ENCODE data around the gene PSMD7. TPM values are rescaled to one million over a fixed set of nuclear protein-coding genes. Genes with fewer than 3 reads are reported as not detected.
"Not testable (repeated sequence)": the region's sequence is repeated elsewhere in the genome, so short reads cannot be mapped to it uniquely, and the experiment has no call there.

Gene PSMD7
- total RNA-seq, 1 donor from 2014 or later = 59.7 TPM

DNA sequence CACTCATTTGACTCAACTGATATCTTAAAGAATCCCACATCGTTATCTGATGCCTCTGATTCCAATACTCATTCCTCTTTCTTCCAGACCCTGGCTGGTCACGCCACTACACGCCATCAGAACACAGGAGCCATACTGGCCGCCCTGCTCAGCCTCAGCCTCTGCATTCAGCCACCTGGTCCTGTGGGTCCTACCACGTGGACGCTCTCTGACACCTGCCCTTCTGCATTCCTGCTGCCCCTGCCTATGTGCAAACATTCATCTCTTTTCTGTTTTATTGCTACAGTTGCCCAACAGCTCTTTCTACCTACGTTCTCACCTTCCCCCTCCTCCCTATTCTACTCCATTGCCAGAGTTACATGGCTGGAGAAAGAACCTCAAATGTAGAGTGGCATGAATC, 18.4 kb downstream of the PSMD7 start:
- Histone ChIP-seq H3K27ac (no peak overlapping the region), H3K27me3 (no peaks in the 10 kb centered on the region), H3K36me3 (no peaks in the 10 kb centered on the region), H3K4me3 (no peak overlapping the region), H3K4me1 (no peaks in the 10 kb centered on the region), H3K9me3 (no peaks in the 10 kb centered on the region)
- intact Hi-C loops (cut with DNase I) = no loop called here
- no peak for ATAC-seq
- no peak for DNase-seq
- TF ChIP-seq, protein P1, sequence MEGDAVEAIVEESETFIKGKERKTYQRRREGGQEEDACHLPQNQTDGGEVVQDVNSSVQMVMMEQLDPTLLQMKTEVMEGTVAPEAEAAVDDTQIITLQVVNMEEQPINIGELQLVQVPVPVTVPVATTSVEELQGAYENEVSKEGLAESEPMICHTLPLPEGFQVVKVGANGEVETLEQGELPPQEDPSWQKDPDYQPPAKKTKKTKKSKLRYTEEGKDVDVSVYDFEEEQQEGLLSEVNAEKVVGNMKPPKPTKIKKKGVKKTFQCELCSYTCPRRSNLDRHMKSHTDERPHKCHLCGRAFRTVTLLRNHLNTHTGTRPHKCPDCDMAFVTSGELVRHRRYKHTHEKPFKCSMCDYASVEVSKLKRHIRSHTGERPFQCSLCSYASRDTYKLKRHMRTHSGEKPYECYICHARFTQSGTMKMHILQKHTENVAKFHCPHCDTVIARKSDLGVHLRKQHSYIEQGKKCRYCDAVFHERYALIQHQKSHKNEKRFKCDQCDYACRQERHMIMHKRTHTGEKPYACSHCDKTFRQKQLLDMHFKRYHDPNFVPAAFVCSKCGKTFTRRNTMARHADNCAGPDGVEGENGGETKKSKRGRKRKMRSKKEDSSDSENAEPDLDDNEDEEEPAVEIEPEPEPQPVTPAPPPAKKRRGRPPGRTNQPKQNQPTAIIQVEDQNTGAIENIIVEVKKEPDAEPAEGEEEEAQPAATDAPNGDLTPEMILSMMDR (IDR thresholded peaks at IDR 0.05) = no peak

- TF ChIP-seq, protein P1 (IDR thresholded peaks at IDR 0.05) = no peak
- Histone ChIP-seq H3K27me3 (no peaks in the 10 kb centered on the region), H3K4me3 (no peak overlapping the region), H3K27ac (no peak overlapping the region), H3K36me3 (peaks cover 6% of the 10 kb centered on the region), H3K4me1 (no peaks in the 10 kb centered on the region), H3K9me3 (no peaks in the 10 kb centered on the region)
- DNase-seq = no peak
- intact Hi-C loops (cut with DNase I) = no loop called here
- no peak for ATAC-seq
Observed at GRCh38 chr16:74320707-74321106, 24.1 kb downstream of the PSMD7 start.

GRCh38 chr16:74321356-74321755, 24.7 kb downstream of the PSMD7 start:
- DNase-seq (no peak), ATAC-seq (peak; percentile 72)
- no peak overlapping the region for H3K4me3 ChIP-seq
- TF ChIP-seq, protein P1 (IDR thresholded peaks at IDR 0.05) = no peak
- H3K9me3 ChIP-seq = no peaks in the 10 kb centered on the region
- no peaks in the 10 kb centered on the region for H3K27me3 ChIP-seq
- no peak overlapping the region for H3K27ac ChIP-seq
- peaks cover 12% of the 10 kb centered on the region for H3K36me3 ChIP-seq
- no peaks in the 10 kb centered on the region for H3K4me1 ChIP-seq
- intact Hi-C loops (cut with DNase I) = no loop called here

GRCh38 chr16:74322301-74322710, 25.7 kb downstream of the PSMD7 start:
- ATAC-seq = no peak
- Histone ChIP-seq H3K4me3 (no peak overlapping the region), H3K9me3 (no peaks in the 10 kb centered on the region)

GRCh38 chr16:74324777-74325176, 28.2 kb downstream of the PSMD7 start:
- H3K9me3 ChIP-seq; intact Hi-C loops (cut with DNase I); ATAC-seq; H3K27me3 ChIP-seq; H3K4me1 ChIP-seq; H3K27ac ChIP-seq; DNase-seq; H3K4me3 ChIP-seq: not testable (repeated sequence)
- peaks cover 36% of the 10 kb centered on the region for H3K36me3 ChIP-seq

More at GRCh38 chr16:74322301-74322710, 25.7 kb downstream of the PSMD7 start:
- H3K36me3 ChIP-seq = peaks cover 22% of the 10 kb centered on the region
- no peaks in the 10 kb centered on the region for H3K27me3 ChIP-seq
- TF ChIP-seq, protein P1 (IDR thresholded peaks at IDR 0.05) = no peak
- intact Hi-C loops (cut with DNase I) = no loop called here
- no peak for DNase-seq
- no peaks in the 10 kb centered on the region for H3K4me1 ChIP-seq
- H3K27ac ChIP-seq = peak overlapping the region; percentile 3

GRCh38 chr16:74325641-74326040, 29.0 kb downstream of the PSMD7 start:
- peaks cover 43% of the 10 kb centered on the region for H3K36me3 ChIP-seq
- ATAC-seq (no peak), DNase-seq (no peak)
- H3K9me3 ChIP-seq = no peaks in the 10 kb centered on the region
- H3K4me1 ChIP-seq = no peaks in the 10 kb centered on the region
- no peak overlapping the region for H3K27ac ChIP-seq
- no peaks in the 10 kb centered on the region for H3K27me3 ChIP-seq
- TF ChIP-seq, protein P1 (IDR thresholded peaks at IDR 0.05) = no peak
- intact Hi-C loops (cut with DNase I) = no loop called here
- no peak overlapping the region for H3K4me3 ChIP-seq

- H3K36me3 ChIP-seq = peaks cover 66% of the 10 kb centered on the region
Observed at GRCh38 chr16:74328346-74328745, 31.7 kb downstream of the PSMD7 start.

GRCh38 chr16:74332469-74332868, 35.9 kb downstream of the PSMD7 start:
- H3K9me3 ChIP-seq; H3K27ac ChIP-seq; DNase-seq; H3K27me3 ChIP-seq; H3K4me1 ChIP-seq; intact Hi-C loops (cut with DNase I); ATAC-seq; H3K4me3 ChIP-seq: not testable (repeated sequence)
- H3K36me3 ChIP-seq = peaks cover 61% of the 10 kb centered on the region

More at GRCh38 chr16:74328346-74328745, 31.7 kb downstream of the PSMD7 start:
- ATAC-seq; H3K4me1 ChIP-seq; H3K27ac ChIP-seq; H3K4me3 ChIP-seq; intact Hi-C loops (cut with DNase I); H3K9me3 ChIP-seq; H3K27me3 ChIP-seq; DNase-seq: not testable (repeated sequence)

- ATAC-seq; intact Hi-C loops (cut with DNase I): not testable (repeated sequence)
- peaks cover 59% of the 10 kb centered on the region for H3K36me3 ChIP-seq
Observed at GRCh38 chr16:74337506-74337905, 40.9 kb downstream of the PSMD7 start.

GRCh38 chr16:74339226-74339625, 42.6 kb downstream of the PSMD7 start:
- H3K4me3 ChIP-seq; H3K27me3 ChIP-seq; H3K27ac ChIP-seq; H3K9me3 ChIP-seq; intact Hi-C loops (cut with DNase I); ATAC-seq; DNase-seq; H3K4me1 ChIP-seq: not testable (repeated sequence)
- peaks cover 64% of the 10 kb centered on the region for H3K36me3 ChIP-seq

More at GRCh38 chr16:74337506-74337905, 40.9 kb downstream of the PSMD7 start:
- H3K9me3 ChIP-seq, H3K4me1 ChIP-seq, H3K27ac ChIP-seq, H3K4me3 ChIP-seq, H3K27me3 ChIP-seq, DNase-seq: not testable (repeated sequence)
